ENCODE measurements around the gene SPACA5.
A peak's percentile ranks its signal among the peaks of the same experiment; 100 is the strongest.
"Not testable (repeated sequence)": the region's sequence is repeated elsewhere in the genome, so short reads cannot be mapped to it uniquely, and the experiment has no call there.

The SPACA5 gene

DNA sequence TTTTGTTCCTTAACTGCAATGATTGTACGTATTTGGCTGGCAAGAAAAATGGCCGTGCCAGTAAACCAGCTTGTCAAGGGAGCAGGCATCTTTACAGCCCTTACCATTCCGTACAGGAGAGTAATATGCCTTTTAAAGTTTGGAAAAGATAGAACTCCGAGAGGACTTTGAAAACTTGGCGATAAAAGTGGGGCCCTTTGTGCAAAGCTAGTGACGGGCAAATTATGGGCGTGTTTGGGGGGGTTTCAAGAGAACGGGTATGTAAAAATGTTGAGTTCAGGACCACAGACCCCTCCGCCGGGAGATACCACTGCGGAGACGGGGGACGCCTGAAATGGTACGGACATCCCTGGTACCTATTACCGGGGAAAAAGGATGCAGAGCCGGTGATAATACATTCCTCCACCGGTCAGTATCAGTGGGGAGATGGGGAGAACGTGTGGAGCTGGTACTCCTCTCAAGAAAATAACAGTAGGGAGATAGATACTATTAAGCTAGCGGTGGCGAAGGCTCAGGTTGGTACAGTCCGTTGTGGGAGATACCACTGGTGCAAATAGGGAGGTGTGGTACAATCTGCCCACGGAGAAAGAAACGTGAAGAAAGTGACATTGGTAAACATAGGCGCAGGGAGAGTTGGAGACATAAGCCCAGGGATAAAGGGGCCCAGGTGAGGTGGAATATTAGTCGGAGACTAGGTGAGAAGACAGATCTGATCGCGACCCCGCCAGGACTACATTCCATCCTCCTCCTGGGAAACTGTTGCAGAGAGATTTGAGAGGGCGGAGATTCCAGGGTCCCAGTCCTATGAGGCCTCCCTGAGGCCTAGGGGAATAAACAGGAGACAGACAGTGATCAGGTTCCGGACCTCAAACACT is 14.5 kb downstream of the SPACA5 start:
- peak; percentile 84 for DNase-seq (ENCODE audit: low read depth)

DNA sequence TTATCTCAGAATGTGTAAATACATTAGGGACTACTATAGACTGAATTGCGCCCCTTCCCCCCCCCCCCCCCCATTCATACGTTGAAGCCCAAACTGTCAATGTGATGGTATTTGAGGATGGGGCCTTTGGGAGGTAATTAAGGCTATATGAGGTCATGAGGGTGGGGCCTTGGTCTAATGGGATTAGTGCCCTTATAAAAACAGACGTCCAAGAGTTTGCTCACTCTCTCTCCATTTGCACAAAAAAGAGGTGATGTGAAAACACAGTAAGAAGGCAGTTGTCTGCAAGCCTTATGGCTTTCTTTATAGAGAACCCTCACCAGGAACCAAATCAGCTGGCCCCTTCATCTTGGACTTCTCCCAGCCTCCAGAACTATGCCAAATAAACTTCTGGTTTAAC is 15.3 kb downstream of the SPACA5 start:
- no peak for DNase-seq (ENCODE audit: low read depth)

DNA sequence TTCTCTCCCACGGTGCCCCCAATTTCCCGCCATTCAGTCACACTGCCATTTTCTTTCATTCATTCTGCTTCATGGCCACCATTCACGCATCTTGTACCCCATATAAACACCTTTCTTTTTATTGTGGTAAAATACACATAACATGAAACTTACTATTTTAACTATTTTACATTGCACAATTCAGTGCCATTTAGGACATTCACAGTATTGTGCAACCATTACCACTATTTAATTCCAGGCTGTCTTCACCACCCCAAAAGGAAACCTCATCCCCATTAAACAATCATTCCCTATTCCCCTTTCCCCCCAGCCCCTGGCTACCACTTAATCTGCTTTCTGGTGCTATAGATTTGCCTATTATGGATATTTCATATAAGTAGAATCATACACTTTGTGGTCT is 15.9 kb downstream of the SPACA5 start:
- DNase-seq (ENCODE audit: low read depth): no peak

DNA sequence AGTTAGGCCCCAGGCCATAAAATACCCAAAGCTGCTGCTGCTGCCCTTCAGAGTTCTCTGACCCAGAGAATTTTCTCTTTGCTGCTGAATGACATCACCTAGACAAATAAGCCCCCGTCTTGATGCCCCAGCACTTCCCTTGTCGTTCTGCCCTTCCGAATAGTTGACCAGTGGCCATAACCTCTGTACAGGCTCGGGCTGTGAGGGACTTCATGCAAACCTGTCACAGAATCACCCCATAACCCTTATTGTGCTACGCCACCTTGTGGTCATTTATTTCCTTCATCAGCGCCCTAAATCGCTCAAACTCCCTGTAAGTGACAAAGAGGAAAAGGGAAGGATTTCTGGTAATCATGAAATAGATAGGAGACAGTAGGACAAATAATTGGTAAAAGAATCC is 18.8 kb downstream of the SPACA5 start:
- DNase-seq (ENCODE audit: low read depth): peak; percentile 49

DNA sequence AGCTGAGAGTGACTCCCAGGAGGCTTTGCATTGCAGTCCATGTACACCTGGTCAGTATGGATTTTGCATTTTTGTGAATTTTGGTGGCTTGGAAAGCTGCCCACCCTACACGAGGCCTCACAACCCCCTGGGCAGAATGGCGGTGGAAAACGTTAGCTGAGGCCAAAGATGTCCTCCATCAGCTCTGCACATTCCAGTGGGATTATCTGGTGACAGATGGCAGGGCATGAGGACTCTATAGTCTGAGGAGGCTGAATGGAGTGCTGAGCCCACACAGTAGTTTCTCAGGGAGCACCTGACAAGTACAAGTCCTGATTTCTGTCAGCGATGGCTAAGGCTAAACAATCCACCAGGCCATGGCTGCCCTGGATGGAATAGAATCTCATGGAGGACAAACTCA is 20.8 kb downstream of the SPACA5 start:
- not testable (repeated sequence) for DNase-seq (ENCODE audit: low read depth)

DNA sequence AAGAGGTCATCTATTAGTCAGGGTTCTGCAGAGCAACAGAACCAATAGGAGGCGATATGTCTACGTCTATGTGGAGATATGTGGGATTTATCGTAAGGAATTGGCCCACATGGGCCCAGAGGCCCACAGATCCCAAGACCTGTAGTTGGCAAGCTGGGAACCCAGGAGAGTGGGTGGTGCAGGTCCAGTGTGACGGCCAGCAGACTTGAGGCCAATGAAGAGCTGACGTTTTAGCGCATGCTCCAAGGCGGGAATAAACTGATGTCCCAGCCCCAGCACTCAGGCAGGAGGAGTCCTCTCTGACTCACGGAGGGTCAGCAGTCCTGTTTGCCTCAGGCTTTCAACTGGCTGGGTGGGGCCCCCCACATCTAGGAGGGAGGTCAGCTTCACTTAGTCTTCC is 21.3 kb downstream of the SPACA5 start:
- no peak for DNase-seq (ENCODE audit: low read depth)

DNA sequence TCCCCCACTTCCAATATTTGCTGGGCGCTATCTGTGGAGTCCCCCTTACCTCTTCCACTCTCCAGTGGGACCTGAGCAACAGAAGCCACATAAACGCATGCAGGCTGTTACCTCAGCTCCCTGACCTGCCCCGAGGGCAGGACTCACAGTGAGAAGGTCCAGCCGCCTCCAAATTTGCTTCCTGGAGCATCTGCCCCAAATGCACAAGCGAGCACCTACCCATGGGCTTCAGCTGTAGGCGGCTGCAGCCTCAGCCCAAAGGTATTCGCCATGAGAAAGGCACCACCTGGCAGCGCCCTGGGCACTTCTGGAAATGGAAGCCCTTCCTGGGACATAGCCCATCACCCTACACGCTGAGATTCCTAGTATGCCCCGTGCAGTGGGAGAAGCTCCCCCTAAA is 23.4 kb downstream of the SPACA5 start:
- no peak for DNase-seq (ENCODE audit: low read depth)

DNA sequence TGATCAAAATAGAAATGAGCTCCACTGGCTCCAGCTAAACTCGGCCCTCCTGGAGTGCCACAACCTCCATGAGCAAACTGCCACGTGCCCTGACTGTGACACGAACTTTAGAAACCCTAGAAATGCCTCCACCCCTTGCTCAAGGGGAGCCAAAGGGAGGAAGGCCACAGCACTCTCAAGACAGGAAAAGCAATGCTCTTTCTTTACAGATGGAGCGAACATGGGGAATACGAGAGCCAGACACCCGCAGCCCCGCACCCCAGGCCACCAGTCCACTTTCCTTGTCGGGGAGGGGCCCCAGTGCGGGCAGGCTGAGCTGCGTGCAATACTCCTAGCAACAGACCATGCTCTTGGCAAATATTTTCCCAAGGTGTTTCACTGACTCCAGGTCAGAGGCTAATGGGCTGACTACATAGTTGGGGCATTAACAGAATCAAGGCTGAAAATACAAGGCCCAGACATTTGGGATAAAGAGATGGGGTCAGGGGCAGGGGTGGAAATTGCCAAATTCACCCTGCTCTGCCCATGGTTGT is 23.9 kb downstream of the SPACA5 start:
- not testable (repeated sequence) for DNase-seq (ENCODE audit: low read depth)

DNA sequence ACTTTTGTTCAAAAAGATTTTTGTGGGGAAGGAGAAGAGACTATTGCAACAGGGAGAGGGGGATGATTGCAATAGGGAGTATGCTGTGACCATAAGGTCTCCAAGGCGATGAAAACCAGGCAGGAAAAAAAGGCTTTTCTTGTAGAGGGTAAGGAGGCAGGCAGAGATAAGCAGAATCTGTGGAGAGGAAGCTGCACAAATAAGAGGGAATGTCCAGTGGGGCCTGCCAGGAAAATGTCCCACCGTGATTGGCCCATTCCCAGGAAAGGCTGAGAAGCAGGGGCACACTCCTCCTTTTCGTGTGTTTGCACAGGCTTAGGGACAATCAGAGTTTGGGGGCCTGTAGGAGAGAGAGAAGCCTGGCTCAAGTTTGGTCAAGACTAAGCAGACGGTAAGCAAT is 29.1 kb downstream of the SPACA5 start:
- DNase-seq (ENCODE audit: low read depth): peak; percentile 32

DNA sequence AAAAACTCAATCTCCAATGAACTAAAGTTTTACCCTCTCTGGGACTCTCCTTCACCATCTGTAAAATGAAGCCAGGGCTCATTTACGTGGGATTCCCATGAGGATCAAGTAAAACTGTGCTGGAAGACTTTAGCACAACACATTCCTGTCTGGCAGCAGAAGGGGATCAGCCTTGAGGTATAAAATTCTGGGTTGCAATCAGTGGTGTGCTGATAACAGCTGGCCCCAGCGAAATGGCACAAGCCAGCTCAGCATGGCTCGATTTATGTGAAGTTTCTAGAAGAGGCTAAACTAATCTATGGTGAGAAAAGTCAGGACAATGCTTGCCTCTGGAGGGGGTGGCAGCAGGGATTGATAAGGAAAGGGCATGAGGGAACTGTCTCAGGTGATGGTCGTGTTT is 36.3 kb downstream of the SPACA5 start:
- no peak for DNase-seq (ENCODE audit: low read depth)

DNA sequence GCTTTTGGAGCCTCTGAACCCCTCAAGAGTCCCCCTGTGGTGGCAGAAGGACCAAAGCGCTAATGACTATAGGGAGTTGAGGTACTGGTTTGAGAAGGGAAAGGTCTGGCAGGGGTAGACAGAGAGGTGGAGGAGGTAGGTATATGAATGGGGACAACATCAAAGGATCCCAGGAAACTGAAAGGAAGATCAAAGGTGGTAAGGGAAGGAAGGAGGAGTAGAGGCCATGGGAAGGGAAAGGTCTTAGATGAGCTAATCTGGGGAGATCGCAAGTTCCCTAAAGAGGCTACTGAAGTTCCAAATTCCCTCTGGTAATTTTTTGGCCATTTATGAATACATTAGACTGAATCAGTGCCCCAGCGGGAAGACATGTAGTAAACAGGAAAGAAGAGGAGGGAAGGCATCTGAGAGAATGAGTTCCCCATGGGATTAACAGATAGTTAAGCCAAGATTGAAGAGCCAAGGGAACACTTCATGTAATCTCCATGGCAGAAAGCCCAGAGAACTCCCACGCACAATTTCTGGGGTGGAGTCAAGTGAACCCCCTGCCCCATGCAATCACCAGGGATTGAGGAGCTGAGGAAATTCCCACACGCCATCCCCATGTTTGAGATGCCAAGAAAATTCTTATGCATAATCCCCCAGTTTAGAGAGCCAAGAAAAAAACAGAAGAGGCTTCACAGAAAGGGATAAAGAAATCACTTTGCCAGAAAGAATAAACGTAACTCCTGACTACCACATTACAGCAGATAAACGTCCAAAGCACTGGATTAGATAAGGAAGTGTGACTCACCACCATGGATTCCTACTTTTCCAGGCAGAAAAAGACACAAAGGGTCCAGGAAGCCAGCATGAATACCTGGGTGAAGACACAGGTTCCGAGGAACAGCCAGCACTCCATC is 38.9 kb downstream of the SPACA5 start:
- peak; percentile 94 for DNase-seq (ENCODE audit: low read depth)

DNA sequence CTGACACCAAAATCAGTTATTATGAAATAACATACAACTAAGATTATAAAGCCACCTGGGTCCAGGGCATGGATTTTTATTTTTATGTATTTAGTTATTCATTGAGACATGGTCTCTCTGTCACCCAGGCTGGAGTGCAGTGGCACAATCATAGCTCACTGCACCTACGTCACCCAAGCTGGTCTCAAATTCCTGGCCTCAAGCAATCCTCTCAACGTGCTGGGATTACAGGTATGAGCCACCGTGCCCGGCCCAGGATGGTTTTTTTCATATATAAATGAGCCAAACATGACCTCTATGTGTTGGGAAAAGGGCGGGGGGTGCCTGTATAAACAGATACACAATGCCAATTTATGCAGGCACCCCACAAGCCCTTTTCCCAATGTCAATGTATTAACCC is 40.1 kb downstream of the SPACA5 start:
- no peak for DNase-seq (ENCODE audit: low read depth)

DNA sequence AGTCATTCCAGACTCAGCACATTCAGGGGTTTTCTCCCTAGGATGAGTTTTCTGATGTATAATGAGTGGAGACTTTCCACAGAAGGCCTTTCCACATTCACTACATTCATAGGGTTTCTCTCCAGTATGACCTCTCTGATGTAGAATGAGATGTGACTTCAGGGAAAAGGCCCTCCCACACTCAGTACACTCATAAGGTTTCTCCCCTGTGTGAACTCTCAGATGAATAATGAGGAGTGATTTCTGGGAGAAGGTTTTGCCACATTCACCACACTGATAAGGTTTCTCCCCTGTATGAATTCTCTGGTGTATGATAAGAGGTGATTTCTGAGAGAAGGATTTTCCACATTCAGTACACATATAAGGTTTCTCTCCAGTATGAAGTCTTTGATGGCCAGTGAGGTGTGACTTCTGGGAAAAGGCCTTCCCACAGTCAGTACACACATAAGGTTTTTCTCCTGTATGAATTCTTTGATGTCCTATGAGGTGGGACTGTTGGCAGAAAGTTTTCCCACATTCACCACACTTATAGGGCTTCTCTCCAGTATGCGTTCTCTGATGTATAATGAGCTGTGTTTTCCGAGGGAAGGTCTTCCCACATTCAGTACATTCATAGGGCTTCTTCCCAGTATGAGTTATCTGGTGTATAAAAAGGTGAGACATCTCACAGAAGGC is 52.0 kb downstream of the SPACA5 start:
- DNase-seq (ENCODE audit: low read depth): no peak

DNA sequence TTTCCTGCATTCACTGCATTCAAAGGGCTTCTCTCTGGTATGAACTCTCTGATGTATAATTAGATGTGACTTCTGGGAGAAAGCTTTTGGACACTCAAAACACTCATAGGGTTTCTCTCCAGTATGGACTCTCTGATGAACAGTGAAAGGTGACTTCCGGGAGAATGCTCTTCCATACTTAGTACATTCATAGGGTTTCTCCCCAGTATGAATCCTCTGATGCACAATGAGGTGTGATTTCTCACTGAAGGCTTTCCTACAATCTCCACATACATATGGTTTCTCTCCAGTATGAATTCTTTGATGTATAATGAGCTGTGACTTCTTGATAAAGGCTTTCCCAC is 52.5 kb downstream of the SPACA5 start:
- no peak for DNase-seq (ENCODE audit: low read depth)

Data from amniotic epithelial cell (primary cell).